DOHH2 (cell line): ENCODE measurements around the gene IGFALS.

ENCODE experiments used
- CTCF ChIP-seq: fragments of 200-600 bp; sonication (generic); IDR thresholded peaks from one replicate; pipeline ENCODE4 v1.5.1; 2014; ENCODE audit warnings: antibody characterized with exemption, mild to moderate bottlenecking, low read depth, low read length; ENCODE audit not compliant: poor library complexity, severe bottlenecking
- EZH2phosphoT487 ChIP-seq: fragments of 200-600 bp; sonication (generic); IDR thresholded peaks from 2 replicates; pipeline ENCODE4 v1.6.1; 2017; ENCODE audit warnings: borderline replicate concordance, mild to moderate bottlenecking, antibody characterized with exemption, low read length, moderate library complexity, mixed read lengths

- no peak for TF ChIP-seq EZH2phosphoT487
- TF ChIP-seq CTCF, result no peak
Observed at GRCh38 chr16:1759511-1759910, 34.0 kb downstream of the IGFALS start.
